Muscle layer of colon (tissue), 2 donors: ENCODE measurements around the gene GJA4.

Experiments used
- H3K27ac ChIP-seq: one replicate; pipeline ENCODE4 v1.7.0; 2013; ENCODE audit warnings: low read depth, mild to moderate bottlenecking, low read length, moderate library complexity
- H3K27me3 ChIP-seq, 2 donors: one replicate each; pipeline ENCODE4 v1.7.0; 2013; ENCODE audit warnings: low read length in 2 of 2, mild to moderate bottlenecking in 2 of 2; ENCODE audit not compliant: insufficient read depth in 2 of 2, control insufficient read depth in 1 of 2
- H3K36me3 ChIP-seq: one replicate; pipeline ENCODE4 v1.7.0; 2013; ENCODE audit warnings: mild to moderate bottlenecking, low read length; ENCODE audit not compliant: insufficient read depth
- H3K4me1 ChIP-seq: one replicate; pipeline ENCODE4 v1.7.0; 2013; ENCODE audit warnings: mild to moderate bottlenecking, low read length; ENCODE audit not compliant: insufficient read depth
- H3K4me3 ChIP-seq, 2 donors: one replicate each; pipeline ENCODE4 v1.7.0; 2013; ENCODE audit warnings: low read length in 2 of 2, low read depth in 1 of 2, mild to moderate bottlenecking in 1 of 2, moderate library complexity in 1 of 2
- H3K9ac ChIP-seq: one replicate; pipeline ENCODE4 v1.7.0; 2013; ENCODE audit warnings: low read length
- H3K9me3 ChIP-seq: one replicate; pipeline ENCODE4 v1.7.0; 2013; ENCODE audit warnings: mild to moderate bottlenecking, low read length
- donor health status: abdominal sarcoma.
- donor health status: Adenocarcinoma of cecum.

GJA4 gene

GRCh38 chr1:34825455-34826091, 32.8 kb downstream of the GJA4 start:
- H3K27me3 ChIP-seq = no peaks in the 10 kb centered on the region
- no peaks in the 10 kb centered on the region for H3K36me3 ChIP-seq
- no peak overlapping the region for H3K4me3 ChIP-seq
- H3K4me1 ChIP-seq = no peaks in the 10 kb centered on the region
- H3K9ac ChIP-seq = no peak overlapping the region
- no peak overlapping the region for H3K27ac ChIP-seq
- no peaks in the 10 kb centered on the region for H3K9me3 ChIP-seq

GRCh38 chr1:34827341-34827941, 34.6 kb downstream of the GJA4 start:
- H3K4me3 ChIP-seq = no peak overlapping the region
- no peaks in the 10 kb centered on the region for H3K4me1 ChIP-seq
- H3K36me3 ChIP-seq = no peaks in the 10 kb centered on the region
- H3K27me3 ChIP-seq = no peaks in the 10 kb centered on the region
- H3K9me3 ChIP-seq = no peaks in the 10 kb centered on the region
- no peak overlapping the region for H3K9ac ChIP-seq
- no peak overlapping the region for H3K27ac ChIP-seq

GRCh38 chr1:34828611-34829010, 35.8 kb downstream of the GJA4 start:
- Histone ChIP-seq H3K9ac (no peak overlapping the region), H3K9me3 (no peaks in the 10 kb centered on the region), H3K27me3 (no peaks in the 10 kb centered on the region), H3K4me1 (no peaks in the 10 kb centered on the region), H3K27ac (no peak overlapping the region), H3K4me3 (no peak overlapping the region), H3K36me3 (no peaks in the 10 kb centered on the region)

- H3K4me3 ChIP-seq = no peak overlapping the region
- no peak overlapping the region for H3K9ac ChIP-seq
- no peaks in the 10 kb centered on the region for H3K4me1 ChIP-seq
- H3K9me3 ChIP-seq = no peaks in the 10 kb centered on the region
- no peaks in the 10 kb centered on the region for H3K27me3 ChIP-seq
- no peak overlapping the region for H3K27ac ChIP-seq
- no peaks in the 10 kb centered on the region for H3K36me3 ChIP-seq
Measured at GRCh38 chr1:34829250-34829649, 36.5 kb downstream of the GJA4 start.

GRCh38 chr1:34831721-34832246, 39.0 kb downstream of the GJA4 start:
- Histone ChIP-seq H3K9ac (no peak overlapping the region), H3K4me3 (no peak overlapping the region), H3K36me3 (no peaks in the 10 kb centered on the region), H3K27me3 (no peaks in the 10 kb centered on the region), H3K9me3 (no peaks in the 10 kb centered on the region), H3K4me1 (no peaks in the 10 kb centered on the region), H3K27ac (no peak overlapping the region)

GRCh38 chr1:34833711-34834110, 40.9 kb downstream of the GJA4 start:
- Histone ChIP-seq H3K27me3 (no peaks in the 10 kb centered on the region), H3K4me3 (no peak overlapping the region), H3K36me3 (no peaks in the 10 kb centered on the region), H3K9ac (no peak overlapping the region), H3K27ac (no peak overlapping the region), H3K4me1 (no peaks in the 10 kb centered on the region), H3K9me3 (no peaks in the 10 kb centered on the region)

GRCh38 chr1:34839526-34840305, 46.9 kb downstream of the GJA4 start:
- no peak overlapping the region for H3K9ac ChIP-seq
- H3K27me3 ChIP-seq = no peaks in the 10 kb centered on the region
- H3K4me1 ChIP-seq = no peaks in the 10 kb centered on the region
- H3K9me3 ChIP-seq = no peaks in the 10 kb centered on the region
- no peak overlapping the region for H3K4me3 ChIP-seq
- H3K27ac ChIP-seq = no peak overlapping the region
- no peaks in the 10 kb centered on the region for H3K36me3 ChIP-seq

- Histone ChIP-seq H3K9ac (no peak overlapping the region), H3K27ac (no peak overlapping the region), H3K36me3 (no peaks in the 10 kb centered on the region), H3K4me3 (no peak overlapping the region), H3K4me1 (no peaks in the 10 kb centered on the region), H3K27me3 (no peaks in the 10 kb centered on the region), H3K9me3 (no peaks in the 10 kb centered on the region)
Measured at GRCh38 chr1:34840426-34840825, 47.6 kb downstream of the GJA4 start.

DNA sequence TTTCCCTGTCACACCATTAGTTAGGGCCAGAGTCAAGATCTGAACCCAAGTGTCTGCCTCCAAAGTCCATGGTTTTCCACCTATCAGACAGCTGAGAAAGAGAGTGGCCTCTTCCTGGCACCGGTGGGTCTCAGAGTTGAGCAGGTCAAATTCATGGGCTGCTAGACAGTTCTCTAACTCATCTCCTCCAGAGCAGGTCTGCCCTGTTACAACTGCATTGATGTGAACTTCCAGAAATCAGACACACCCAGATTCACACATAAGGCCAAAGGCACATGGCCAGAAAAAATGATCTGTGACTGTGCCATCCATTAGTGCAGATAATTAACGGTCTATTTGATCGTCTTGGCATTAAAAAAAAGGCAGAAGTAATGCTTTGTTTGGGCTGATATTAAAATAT, 49.3 kb downstream of the GJA4 start:
- Histone ChIP-seq H3K4me1 (no peaks in the 10 kb centered on the region), H3K4me3 (no peak overlapping the region), H3K27ac (no peak overlapping the region), H3K36me3 (no peaks in the 10 kb centered on the region), H3K27me3 (no peaks in the 10 kb centered on the region), H3K9me3 (no peaks in the 10 kb centered on the region), H3K9ac (no peak overlapping the region)

GRCh38 chr1:34842952-34843371, 50.2 kb downstream of the GJA4 start:
- H3K27ac ChIP-seq = no peak overlapping the region
- no peaks in the 10 kb centered on the region for H3K27me3 ChIP-seq
- H3K4me1 ChIP-seq = no peaks in the 10 kb centered on the region
- H3K9me3 ChIP-seq = no peaks in the 10 kb centered on the region
- H3K36me3 ChIP-seq = no peaks in the 10 kb centered on the region
- H3K9ac ChIP-seq = no peak overlapping the region
- no peak overlapping the region for H3K4me3 ChIP-seq

DNA sequence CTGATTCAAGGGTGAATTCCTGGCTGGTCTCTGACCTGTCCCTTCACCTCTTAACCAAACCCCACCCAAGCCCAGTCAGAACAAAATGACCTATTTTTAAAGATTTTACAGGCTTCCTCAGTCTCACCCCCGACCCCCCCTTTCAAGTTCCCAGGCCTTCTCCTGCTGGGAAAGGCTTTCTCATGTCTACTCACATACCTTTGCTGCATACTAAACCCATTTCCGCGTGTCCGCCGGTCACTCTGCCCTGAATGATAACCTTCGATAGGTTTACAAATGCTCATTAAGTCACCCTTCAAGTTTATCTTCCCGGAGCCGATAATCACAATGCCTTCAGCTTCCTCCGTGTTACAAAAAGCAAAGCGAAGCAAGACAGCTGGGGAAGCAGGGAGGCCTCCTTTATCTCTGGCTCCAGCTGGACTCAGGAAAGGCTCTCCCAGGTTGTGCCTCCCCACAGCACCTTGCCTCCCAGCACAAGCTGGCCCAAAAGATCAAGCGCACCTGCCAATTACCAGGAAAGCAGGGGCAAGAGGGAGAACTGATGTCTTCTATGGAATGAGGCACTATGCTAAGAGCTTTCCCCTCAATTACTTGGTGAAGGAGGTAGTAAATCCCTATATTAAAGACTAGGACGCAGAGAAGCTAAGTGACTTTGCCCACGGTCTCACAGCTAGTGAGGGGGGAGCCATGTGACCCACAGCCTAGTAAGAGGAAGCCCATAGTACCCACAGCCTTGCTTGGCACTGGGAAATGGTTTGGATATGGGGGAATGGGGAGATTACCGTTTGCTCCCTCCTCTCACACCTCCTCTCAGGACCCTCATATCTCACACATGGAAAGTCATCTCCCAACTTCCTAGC, 50.8 kb downstream of the GJA4 start:
- no peaks in the 10 kb centered on the region for H3K27me3 ChIP-seq
- no peaks in the 10 kb centered on the region for H3K9me3 ChIP-seq
- H3K27ac ChIP-seq = no peak overlapping the region
- no peak overlapping the region for H3K4me3 ChIP-seq
- no peaks in the 10 kb centered on the region for H3K4me1 ChIP-seq
- no peak overlapping the region for H3K9ac ChIP-seq
- no peaks in the 10 kb centered on the region for H3K36me3 ChIP-seq
